CD4-positive, alpha-beta T cell treated with Interleukin-10 for 1 hour (primary cell): ENCODE measurements around the gene CMSS1.

Experiments used
- DNase-seq: peaks from one replicate; pipeline ENCODE4 v3.0.0-alpha.2; 2020

CMSS1 gene

GRCh38 chr3:99965681-99966408, 148.2 kb downstream of the CMSS1 start:
- no peak for DNase-seq

GRCh38 chr3:99966662-99967416, 149.2 kb downstream of the CMSS1 start:
- no peak for DNase-seq

- no peak for DNase-seq
Observed at GRCh38 chr3:99967796-99968195, 150.1 kb downstream of the CMSS1 start.

- DNase-seq, result no peak
Observed at GRCh38 chr3:99969136-99969535, 151.5 kb downstream of the CMSS1 start.

- DNase-seq, result no peak
Observed at GRCh38 chr3:99970198-99970597, 152.5 kb downstream of the CMSS1 start.

- no peak for DNase-seq
Observed at GRCh38 chr3:99971761-99972160, 154.1 kb downstream of the CMSS1 start.

- no peak for DNase-seq
Observed at GRCh38 chr3:99972380-99973104, 154.9 kb downstream of the CMSS1 start.

- no peak for DNase-seq
Observed at GRCh38 chr3:99974989-99975388, 157.3 kb downstream of the CMSS1 start.

- DNase-seq, result no peak
Observed at GRCh38 chr3:99976584-99976983, 158.9 kb downstream of the CMSS1 start.

- DNase-seq, result no peak
Observed at GRCh38 chr3:99978221-99978620, 160.6 kb downstream of the CMSS1 start.

- no peak for DNase-seq
Observed at GRCh38 chr3:99980606-99981005, 162.9 kb downstream of the CMSS1 start.

- no peak for DNase-seq
Observed at GRCh38 chr3:99981138-99981537, 163.5 kb downstream of the CMSS1 start.

GRCh38 chr3:99982650-99983049, 165.0 kb downstream of the CMSS1 start:
- no peak for DNase-seq

GRCh38 chr3:99984139-99984538, 166.5 kb downstream of the CMSS1 start:
- DNase-seq, result no peak

- no peak for DNase-seq
Observed at GRCh38 chr3:99984668-99985067, 167.0 kb downstream of the CMSS1 start.

GRCh38 chr3:99990179-99990578, 172.5 kb downstream of the CMSS1 start:
- DNase-seq, result no peak

- DNase-seq, result no peak
Observed at GRCh38 chr3:99997293-99997692, 179.6 kb downstream of the CMSS1 start.

- no peak for DNase-seq
Observed at GRCh38 chr3:99999536-99999935, 181.9 kb downstream of the CMSS1 start.

GRCh38 chr3:100001083-100001482, 183.4 kb downstream of the CMSS1 start:
- no peak for DNase-seq

GRCh38 chr3:100001526-100002270, 184.0 kb downstream of the CMSS1 start:
- no peak for DNase-seq

GRCh38 chr3:100002599-100003350, 185.1 kb downstream of the CMSS1 start:
- DNase-seq, result no peak
